ENCODE measurements around the gene MMEL1.

MMEL1 gene

GRCh38 chr1:2604156-2604843 is 28.5 kb downstream of the MMEL1 start:
- no peak for DNase-seq

- DNase-seq, result no peak
Measured at GRCh38 chr1:2603521-2604155, 29.2 kb downstream of the MMEL1 start.

GRCh38 chr1:2602866-2603520 is 29.8 kb downstream of the MMEL1 start:
- no peak for DNase-seq

- DNase-seq, result no peak
Measured at GRCh38 chr1:2602311-2602835, 30.4 kb downstream of the MMEL1 start.

- DNase-seq, result no peak
Measured at GRCh38 chr1:2601721-2602303, 31.0 kb downstream of the MMEL1 start.

- no peak for DNase-seq
Measured at GRCh38 chr1:2598329-2598931, 34.4 kb downstream of the MMEL1 start.

GRCh38 chr1:2597441-2598328 is 35.1 kb downstream of the MMEL1 start:
- DNase-seq, result peak; percentile 15

GRCh38 chr1:2596530-2597333 is 36.1 kb downstream of the MMEL1 start:
- no peak for DNase-seq

- no peak for DNase-seq
Measured at GRCh38 chr1:2595812-2596529, 36.8 kb downstream of the MMEL1 start.

GRCh38 chr1:2595261-2595811 is 37.5 kb downstream of the MMEL1 start:
- peak; percentile 18 for DNase-seq

GRCh38 chr1:2594641-2595131 is 38.1 kb downstream of the MMEL1 start:
- DNase-seq, result peak; percentile 12

GRCh38 chr1:2594001-2594640 is 38.7 kb downstream of the MMEL1 start:
- DNase-seq, result peak; percentile 13

GRCh38 chr1:2593251-2593878 is 39.5 kb downstream of the MMEL1 start:
- DNase-seq, result peak; percentile 17

GRCh38 chr1:2592672-2593071 is 40.1 kb downstream of the MMEL1 start:
- DNase-seq, result peak; percentile 18

- peak; percentile 13 for DNase-seq
Measured at GRCh38 chr1:2591581-2592261, 41.1 kb downstream of the MMEL1 start.

GRCh38 chr1:2591233-2591580 is 41.6 kb downstream of the MMEL1 start:
- DNase-seq, result no peak

GRCh38 chr1:2590233-2591141 is 42.3 kb downstream of the MMEL1 start:
- DNase-seq, result peak; percentile 16

Measured in activated T-cell treated with anti-CD3 and anti-CD28 coated beads, Interleukin-2, amount 50 U/mL, for 1 hour (primary cell).